Activated CD4-positive, alpha-beta T cell treated with anti-CD3 and anti-CD28 coated beads for 36 hours (primary cell): ENCODE results near the gene SLC25A18. TPM values are rescaled to one million over a fixed set of nuclear protein-coding genes. Genes with fewer than 3 reads are reported as not detected.
"Not testable (repeated sequence)": the region's sequence is repeated elsewhere in the genome, so short reads cannot be mapped to it uniquely, and the experiment has no call there.

Experiments
- ATAC-seq: fragments of 200-7000 bp; cut with Tn5 transposase; one replicate; pipeline ENCODE4 v1.10.0; 2021; ENCODE audit warnings: mild to moderate bottlenecking, moderate library complexity
- CTCF ChIA-PET: fragments of 350-600 bp; sonication (Branson Sonifier 250); formaldehyde crosslinking; loops from one replicate; lab custom pipeline; 2021; ENCODE audit warnings: antibody characterized with exemption; lab: Charles Lee
- POLR2A ChIA-PET: fragments of 350-600 bp; sonication (Branson Sonifier 250); formaldehyde crosslinking; loops from one replicate; lab custom pipeline; 2021; ENCODE audit warnings: antibody characterized with exemption, inconsistent platforms; lab: Charles Lee
- DNase-seq: peaks from one replicate; pipeline ENCODE4 v3.0.0-alpha.2; 2020
- H3K27ac Mint-ChIP-seq: one replicate; pipeline ENCODE4 v1.8.0; 2021; ENCODE audit warnings: mixed read lengths
- H3K27me3 Mint-ChIP-seq: one replicate; pipeline ENCODE4 v1.8.0; 2021; ENCODE audit warnings: mixed read lengths
- H3K36me3 Mint-ChIP-seq: one replicate; pipeline ENCODE4 v1.8.0; 2021; ENCODE audit warnings: low read depth, mixed read lengths
- H3K4me1 Mint-ChIP-seq: one replicate; pipeline ENCODE4 v1.8.0; 2021; ENCODE audit warnings: mixed read lengths
- H3K4me3 Mint-ChIP-seq: one replicate; pipeline ENCODE4 v1.8.0; 2021; ENCODE audit warnings: mild to moderate bottlenecking, moderate library complexity, mixed read lengths
- H3K9me3 Mint-ChIP-seq: one replicate; pipeline ENCODE4 v1.8.0; 2021; ENCODE audit warnings: low read depth, mixed read lengths
- intact Hi-C, 2 experiments: fragments of 100-400 bp; cut with DNase I in 1 of 2; cut with micrococcal nuclease in 1 of 2; formaldehyde crosslinking; loops; one replicate each; pipeline versions ENCODE4 v1.14.2 to v1.15.1; 2022 to 2024; cut with DNase I, micrococcal nuclease
- total RNA-seq, 2 experiments: library from RNA; stranded (reverse); gene quantifications; one replicate each; pipeline ENCODE4 v1.2.3, GENCODE V29; 2021

Gene SLC25A18
- total RNA-seq, 2 experiments from 2014 or later = not detected

- POLR2A ChIA-PET, H3K27ac Mint-ChIP-seq, H3K9me3 Mint-ChIP-seq, CTCF ChIA-PET, DNase-seq, H3K27me3 Mint-ChIP-seq, ATAC-seq, H3K4me3 Mint-ChIP-seq: not testable (repeated sequence)
- H3K4me1 Mint-ChIP-seq = peaks cover 21% of the 10 kb centered on the region
- intact Hi-C loops = loop anchor here (5.0 kb wide), 4 partner anchors 70 to 480 kb away; partner anchors contain the start of genes ADA2 (in 1 of the 2) and HDHD5 (in 1 of the 2)
- H3K36me3 Mint-ChIP-seq = peaks cover 15% of the 10 kb centered on the region
Observed at GRCh38 chr22:17636850-17637249, 73.6 kb downstream of the SLC25A18 start.

- Mint-ChIP-seq H3K27me3 (no peaks in the 10 kb centered on the region), H3K4me1 (peaks cover 21% of the 10 kb centered on the region), H3K36me3 (peaks cover 15% of the 10 kb centered on the region), H3K9me3 (no peaks in the 10 kb centered on the region), H3K4me3 (peak overlapping the region; percentile 88), H3K27ac (peak overlapping the region; percentile 95)
- CTCF ChIA-PET = no interaction called here
- no peak for DNase-seq
- POLR2A ChIA-PET = interaction anchor here (0.6 kb wide), 1 partner anchor 13 kb away, joined by 3 read pairs; no protein-coding TSS in a partner anchor
- no peak for ATAC-seq
- intact Hi-C loops = loop anchor here (1.0 to 5.0 kb wide), 10 partner anchors 9 to 553 kb away; partner anchors contain the start of genes ATP6V1E1 (in 2 of the 2), PEX26 (in 2 of the 2), ADA2 (in 1 of the 2) and HDHD5 (in 1 of the 2)
Observed at GRCh38 chr22:17637490-17638181, 74.3 kb downstream of the SLC25A18 start.

- peaks cover 19% of the 10 kb centered on the region for H3K36me3 Mint-ChIP-seq
- no peaks in the 10 kb centered on the region for H3K27me3 Mint-ChIP-seq
- POLR2A ChIA-PET = no interaction called here
Observed at GRCh38 chr22:17638182-17638431, 74.8 kb downstream of the SLC25A18 start.

GRCh38 chr22:17638432-17639246, 75.3 kb downstream of the SLC25A18 start, which contains the start of gene BCL2L13:
Gene BCL2L13, plus strand, starts transcription at chr22:17638757. Its CDS starts 16,955 bp downstream, at chr22:17655712.
- Mint-ChIP-seq H3K9me3 (no peaks in the 10 kb centered on the region), H3K4me1 (peaks cover 24% of the 10 kb centered on the region), H3K27ac (peak within 1 kb of the TSS; percentile 95), H3K36me3 (peaks cover 20% of the 10 kb centered on the region), H3K27me3 (no peaks in the 10 kb centered on the region), H3K4me3 (peak within 1 kb of the TSS; percentile 88)
- ATAC-seq (peak; percentile 96), DNase-seq (peak; percentile 94)
- CTCF ChIA-PET = interaction anchor here (0.7 to 1.7 kb wide), 4 partner anchors 9 to 473 kb away, joined by 3 to 4 read pairs (median 3); no protein-coding TSS in a partner anchor
- intact Hi-C loops = loop anchor here (1.0 to 5.0 kb wide), 11 partner anchors 10 to 554 kb away; partner anchors contain the start of genes ATP6V1E1 (in 2 of the 2), PEX26 (in 2 of the 2), ADA2 (in 1 of the 2) and HDHD5 (in 1 of the 2)
- POLR2A ChIA-PET = interaction anchor here (0.7 to 1.0 kb wide), 2 partner anchors 8 to 135 kb away, joined by 3 read pairs; no protein-coding TSS in a partner anchor

More at GRCh38 chr22:17638182-17638431, 74.8 kb downstream of the SLC25A18 start:
- no peak for DNase-seq
- CTCF ChIA-PET = no interaction called here
- H3K4me1 Mint-ChIP-seq = peaks cover 24% of the 10 kb centered on the region
- H3K9me3 Mint-ChIP-seq = no peaks in the 10 kb centered on the region
- peak; percentile 27 for ATAC-seq
- peak overlapping the region; percentile 95 for H3K27ac Mint-ChIP-seq
- peak overlapping the region; percentile 88 for H3K4me3 Mint-ChIP-seq
- intact Hi-C loops = loop anchor here (1.0 to 5.0 kb wide), 10 partner anchors 10 to 553 kb away; partner anchors contain the start of genes ATP6V1E1 (in 2 of the 2), PEX26 (in 2 of the 2), ADA2 (in 1 of the 2) and HDHD5 (in 1 of the 2)

- H3K4me1 Mint-ChIP-seq = peaks cover 24% of the 10 kb centered on the region
- ChIA-PET POLR2A (interaction anchor here (0.7 to 1.0 kb wide), 2 partner anchors 9 to 134 kb away, joined by 3 read pairs; no protein-coding TSS in a partner anchor), CTCF (interaction anchor here (0.6 to 1.7 kb wide), 5 partner anchors 9 to 473 kb away, joined by 3 to 4 read pairs (median 3); no protein-coding TSS in a partner anchor)
- intact Hi-C loops = loop anchor here (1.0 to 5.0 kb wide), 9 partner anchors 34 to 554 kb away; partner anchors contain the start of genes ADA2 (in 1 of the 2), HDHD5 (in 1 of the 2), IL17RA (in 1 of the 2) and PEX26 (in 1 of the 2)
- H3K9me3 Mint-ChIP-seq = no peaks in the 10 kb centered on the region
- DNase-seq (peak; percentile 25), ATAC-seq (no peak)
- H3K4me3 Mint-ChIP-seq = peak overlapping the region; percentile 88
- H3K36me3 Mint-ChIP-seq = peaks cover 20% of the 10 kb centered on the region
- H3K27ac Mint-ChIP-seq = peak overlapping the region; percentile 95
- H3K27me3 Mint-ChIP-seq = no peaks in the 10 kb centered on the region
Observed at GRCh38 chr22:17639247-17639741, 76.0 kb downstream of the SLC25A18 start.

Other genes starting within 250 kb of the SLC25A18 start
- under 1 TPM in 1 of 2 experiments, not detected in 1; 0.18 TPM for gene CECR2, start 194.0 kb upstream of the SLC25A18 start, total RNA-seq
- gene ATP6V1E1, start 65.3 kb downstream of the SLC25A18 start, total RNA-seq = 10 to 100 TPM; 83.5 to 95.6 TPM
- gene BCL2L13, start 75.3 kb downstream of the SLC25A18 start, total RNA-seq = 10 to 100 TPM; 34.1 to 34.5 TPM
- 10 to 100 TPM; 16.8 to 27.1 TPM for gene BID, start 211.0 kb downstream of the SLC25A18 start, total RNA-seq